Upper lobe of right lung (tissue), 1 donor: ENCODE data around the gene PDLIM5. TPM values are rescaled to one million over a fixed set of nuclear protein-coding genes. Genes with fewer than 3 reads are reported as not detected.
"Not testable (repeated sequence)": the region's sequence is repeated elsewhere in the genome, so short reads cannot be mapped to it uniquely, and the experiment has no call there.

Experiments used
- ATAC-seq: fragments of 200-7000 bp; cut with Tn5 transposase; one replicate; pipeline ENCODE4 v1.9.1; 2020; ENCODE audit warnings: mild to moderate bottlenecking, moderate library complexity
- DNase-seq: peaks from one replicate; pipeline ENCODE4 v3.0.0-alpha.2; 2020
- H3K27ac ChIP-seq: fragments of 200-600 bp; one replicate; pipeline ENCODE4 v1.8.0; 2022
- H3K27me3 ChIP-seq: fragments of 200-600 bp; one replicate; pipeline ENCODE4 v1.8.0; 2022; ENCODE audit warnings: mild to moderate bottlenecking
- H3K36me3 ChIP-seq: fragments of 200-600 bp; one replicate; pipeline ENCODE4 v1.8.0; 2022
- H3K4me1 ChIP-seq: fragments of 200-600 bp; one replicate; pipeline ENCODE4 v1.8.0; 2022
- H3K4me3 ChIP-seq: fragments of 200-600 bp; one replicate; pipeline ENCODE4 v1.8.0; 2022; ENCODE audit warnings: mild to moderate bottlenecking
- H3K9me3 ChIP-seq: fragments of 200-600 bp; one replicate; pipeline ENCODE4 v1.8.0; 2022
- intact Hi-C: fragments of 100-400 bp; cut with DNase I; formaldehyde crosslinking; loops from one replicate; pipeline ENCODE4 v1.11.0; 2022
- total RNA-seq: library from RNA; stranded (reverse); fragmentation: NEBNext Ultra II Directional; extraction: Animal tissue kit (Norgen Biotek cat#: 25700); gene quantifications from one replicate; pipeline ENCODE4 v1.2.1, GENCODE V29; 2021
- TF ChIP-seq, protein P1 (sequence below): fragments of 200-600 bp; IDR thresholded peaks from one replicate; pipeline ENCODE4 v1.8.0; 2022; ENCODE audit warnings: antibody characterized with exemption
- donor health status: DM: no; HTN: yes; CAD: no; lungs with severe emphysema.

Gene PDLIM5
- total RNA-seq, 1 donor from 2014 or later, result 82.8 TPM

DNA sequence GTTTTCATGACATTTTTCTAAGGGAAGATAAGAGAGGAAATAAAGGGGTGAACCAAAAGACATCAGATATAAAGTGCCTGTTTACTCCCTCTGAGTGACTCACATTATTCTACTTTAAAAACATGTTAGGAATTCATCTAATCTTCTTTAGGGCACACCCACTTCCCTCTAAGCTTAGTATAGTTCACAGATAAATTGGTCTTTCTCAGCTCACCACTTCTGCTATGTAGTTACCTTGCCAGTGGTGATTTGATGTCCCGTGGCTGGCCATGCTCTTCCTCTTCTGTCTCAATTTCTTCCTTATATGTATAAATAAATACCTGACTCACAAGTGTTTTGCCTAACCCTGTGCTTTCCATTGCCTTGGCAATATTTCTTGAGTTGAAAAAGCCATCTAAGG, 96.8 kb downstream of the PDLIM5 start:
- ATAC-seq (peak; percentile 71), DNase-seq (no peak)
- Histone ChIP-seq H3K27me3 (no peaks in the 10 kb centered on the region), H3K9me3 (no peaks in the 10 kb centered on the region), H3K36me3 (no peaks in the 10 kb centered on the region), H3K27ac (no peak overlapping the region), H3K4me1 (peaks cover 11% of the 10 kb centered on the region), H3K4me3 (no peak overlapping the region)
- intact Hi-C loops, result no loop called here
- TF ChIP-seq, protein P1, sequence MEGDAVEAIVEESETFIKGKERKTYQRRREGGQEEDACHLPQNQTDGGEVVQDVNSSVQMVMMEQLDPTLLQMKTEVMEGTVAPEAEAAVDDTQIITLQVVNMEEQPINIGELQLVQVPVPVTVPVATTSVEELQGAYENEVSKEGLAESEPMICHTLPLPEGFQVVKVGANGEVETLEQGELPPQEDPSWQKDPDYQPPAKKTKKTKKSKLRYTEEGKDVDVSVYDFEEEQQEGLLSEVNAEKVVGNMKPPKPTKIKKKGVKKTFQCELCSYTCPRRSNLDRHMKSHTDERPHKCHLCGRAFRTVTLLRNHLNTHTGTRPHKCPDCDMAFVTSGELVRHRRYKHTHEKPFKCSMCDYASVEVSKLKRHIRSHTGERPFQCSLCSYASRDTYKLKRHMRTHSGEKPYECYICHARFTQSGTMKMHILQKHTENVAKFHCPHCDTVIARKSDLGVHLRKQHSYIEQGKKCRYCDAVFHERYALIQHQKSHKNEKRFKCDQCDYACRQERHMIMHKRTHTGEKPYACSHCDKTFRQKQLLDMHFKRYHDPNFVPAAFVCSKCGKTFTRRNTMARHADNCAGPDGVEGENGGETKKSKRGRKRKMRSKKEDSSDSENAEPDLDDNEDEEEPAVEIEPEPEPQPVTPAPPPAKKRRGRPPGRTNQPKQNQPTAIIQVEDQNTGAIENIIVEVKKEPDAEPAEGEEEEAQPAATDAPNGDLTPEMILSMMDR, result no peak

- ATAC-seq (no peak), DNase-seq (no peak)
- intact Hi-C loops, result no loop called here
- no peaks in the 10 kb centered on the region for H3K36me3 ChIP-seq
- H3K27ac ChIP-seq, result no peak overlapping the region
- H3K9me3 ChIP-seq, result no peaks in the 10 kb centered on the region
- H3K27me3 ChIP-seq, result no peaks in the 10 kb centered on the region
- TF ChIP-seq, protein P1, result no peak
- peaks cover 11% of the 10 kb centered on the region for H3K4me1 ChIP-seq
- no peak overlapping the region for H3K4me3 ChIP-seq
Observed at GRCh38 chr4:94550352-94550751, 98.6 kb downstream of the PDLIM5 start.

DNA sequence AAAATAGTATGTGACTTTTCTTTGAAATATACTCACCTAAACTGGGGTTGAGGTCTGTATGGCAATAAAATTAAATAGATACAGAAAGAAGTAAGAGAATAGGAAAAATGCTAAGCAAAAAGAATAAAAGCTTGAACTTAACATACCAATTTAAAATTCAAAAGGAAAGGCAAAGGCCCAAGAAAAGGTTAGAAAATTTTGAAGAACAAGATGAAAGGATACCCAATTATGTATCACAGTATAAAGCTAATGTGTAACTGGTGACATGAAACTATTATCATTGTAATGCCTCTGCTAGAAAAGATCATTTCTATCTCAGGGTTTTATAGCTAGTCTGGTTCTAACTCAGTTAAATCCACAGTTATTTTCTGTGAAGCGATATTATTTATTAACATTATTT, 99.1 kb downstream of the PDLIM5 start:
- H3K4me1 ChIP-seq, result peaks cover 11% of the 10 kb centered on the region
- H3K27me3 ChIP-seq, result no peaks in the 10 kb centered on the region
- H3K27ac ChIP-seq, result no peak overlapping the region
- no peak for ATAC-seq
- intact Hi-C loops, result no loop called here
- no peak overlapping the region for H3K4me3 ChIP-seq
- TF ChIP-seq, protein P1, result no peak
- no peak for DNase-seq
- H3K36me3 ChIP-seq, result no peaks in the 10 kb centered on the region
- no peaks in the 10 kb centered on the region for H3K9me3 ChIP-seq

GRCh38 chr4:94551643-94552564, 100.2 kb downstream of the PDLIM5 start:
- H3K9me3 ChIP-seq, result no peaks in the 10 kb centered on the region
- intact Hi-C loops, result no loop called here
- no peak overlapping the region for H3K27ac ChIP-seq
- TF ChIP-seq, protein P1, result no peak
- H3K4me1 ChIP-seq, result peaks cover 11% of the 10 kb centered on the region
- DNase-seq, result no peak
- no peak overlapping the region for H3K4me3 ChIP-seq
- H3K36me3 ChIP-seq, result no peaks in the 10 kb centered on the region
- H3K27me3 ChIP-seq, result no peaks in the 10 kb centered on the region
- ATAC-seq, result no peak

DNA sequence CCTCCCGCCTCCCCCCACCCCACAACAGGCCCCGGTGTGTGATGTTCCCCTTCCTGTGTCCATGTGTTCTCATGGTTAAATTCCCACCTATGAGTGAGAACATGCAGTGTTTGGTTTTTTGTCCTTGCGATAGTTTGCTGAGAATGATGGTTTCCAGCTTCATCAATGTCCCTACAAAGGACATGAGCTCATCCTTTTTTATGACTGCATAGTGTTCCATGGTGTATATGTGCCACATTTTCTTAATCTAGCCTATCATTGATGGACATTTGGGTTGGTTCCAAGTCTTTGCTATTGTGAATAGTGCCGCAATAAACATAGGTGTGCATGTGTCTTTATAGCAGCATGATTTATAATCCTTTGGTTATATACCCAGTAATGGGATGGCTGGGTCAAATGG, 104.3 kb downstream of the PDLIM5 start:
- intact Hi-C loops, H3K9me3 ChIP-seq, H3K4me3 ChIP-seq, ATAC-seq, H3K27me3 ChIP-seq, H3K4me1 ChIP-seq, DNase-seq, H3K27ac ChIP-seq, H3K36me3 ChIP-seq: not testable (repeated sequence)

DNA sequence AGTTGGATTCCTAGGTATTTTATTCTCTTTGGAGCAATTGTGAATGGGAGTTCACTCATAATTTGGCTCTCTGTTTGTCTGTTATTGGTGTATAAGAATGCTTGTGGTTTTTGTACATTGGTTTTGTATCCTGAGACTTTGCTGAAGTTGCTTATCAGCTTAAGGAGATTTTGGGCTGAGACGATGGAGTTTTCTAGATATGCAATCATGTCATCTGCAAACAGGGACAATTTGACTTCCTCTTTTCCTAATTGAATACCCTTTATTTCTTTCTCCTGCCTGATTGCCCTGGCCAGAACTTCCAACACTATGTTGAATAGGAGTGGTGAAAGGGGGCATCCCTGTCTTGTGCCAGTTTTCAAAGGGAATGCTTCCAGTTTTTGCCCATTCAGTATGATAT, 105.9 kb downstream of the PDLIM5 start:
- intact Hi-C loops, DNase-seq, H3K9me3 ChIP-seq, H3K27me3 ChIP-seq, H3K27ac ChIP-seq, ATAC-seq, H3K36me3 ChIP-seq, H3K4me3 ChIP-seq: not testable (repeated sequence)
- peaks cover 17% of the 10 kb centered on the region for H3K4me1 ChIP-seq
